GM18511 (cell line): ENCODE results near the gene CLPSL1.

Experiments
- ATAC-seq: cut with Tn5 transposase; IDR thresholded peaks from one replicate; pipeline ENCODE4 v1.9.1; 2021; ENCODE audit warnings: mild to moderate bottlenecking, moderate library complexity; ENCODE audit not compliant: unreplicated experiment

The CLPSL1 gene

DNA sequence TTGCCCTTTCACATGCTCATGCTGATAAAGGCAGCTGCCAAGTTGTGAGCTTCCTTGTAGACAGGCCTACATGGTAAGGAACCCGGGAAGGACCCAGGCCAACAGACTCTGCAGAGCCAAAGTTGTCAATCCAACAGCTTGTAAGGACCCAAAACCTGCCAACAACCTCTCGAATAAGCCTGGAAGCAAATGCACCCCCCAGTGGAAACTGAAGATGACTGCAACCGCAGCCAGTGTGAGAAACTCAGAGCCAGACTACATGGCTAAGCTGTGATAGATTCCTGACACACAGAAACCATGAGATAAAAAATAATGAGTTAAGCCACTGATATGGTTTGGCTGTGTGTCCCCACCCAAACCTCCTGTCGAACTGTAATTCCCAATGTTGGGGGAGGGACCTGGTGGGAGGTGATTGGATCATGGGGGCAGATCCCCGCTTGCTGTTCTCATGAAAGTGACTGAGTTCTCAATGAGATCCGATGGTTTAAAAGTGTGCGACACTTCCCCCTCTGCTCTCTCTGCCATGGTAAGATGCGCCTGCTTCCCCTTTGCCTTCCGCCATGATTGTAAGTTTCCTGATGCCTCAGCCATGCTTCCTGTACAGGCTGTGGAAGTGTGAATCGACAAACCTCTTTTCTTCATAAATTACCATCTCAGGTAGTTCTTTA is 23.2 kb upstream of the CLPSL1 start:
- no peak for ATAC-seq

DNA sequence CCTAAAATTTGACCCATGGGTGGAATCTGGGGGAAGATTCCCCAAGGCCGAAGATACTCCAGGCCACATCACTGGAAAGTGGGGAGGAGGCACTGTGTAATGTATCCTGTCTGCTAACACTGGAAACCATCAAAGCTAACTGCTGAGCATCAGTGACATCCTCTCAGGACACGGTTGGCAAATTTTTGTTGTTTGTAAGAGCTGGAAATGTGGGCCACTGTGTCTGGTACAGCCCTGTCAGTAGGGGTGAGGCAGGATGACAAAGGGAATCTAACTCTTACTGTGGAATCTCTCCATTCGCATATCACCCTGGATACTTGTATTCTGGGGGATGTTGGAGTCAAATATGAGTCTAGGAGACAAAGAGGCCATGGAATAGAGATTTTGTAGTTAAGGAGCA is 21.4 kb upstream of the CLPSL1 start:
- no peak for ATAC-seq

DNA sequence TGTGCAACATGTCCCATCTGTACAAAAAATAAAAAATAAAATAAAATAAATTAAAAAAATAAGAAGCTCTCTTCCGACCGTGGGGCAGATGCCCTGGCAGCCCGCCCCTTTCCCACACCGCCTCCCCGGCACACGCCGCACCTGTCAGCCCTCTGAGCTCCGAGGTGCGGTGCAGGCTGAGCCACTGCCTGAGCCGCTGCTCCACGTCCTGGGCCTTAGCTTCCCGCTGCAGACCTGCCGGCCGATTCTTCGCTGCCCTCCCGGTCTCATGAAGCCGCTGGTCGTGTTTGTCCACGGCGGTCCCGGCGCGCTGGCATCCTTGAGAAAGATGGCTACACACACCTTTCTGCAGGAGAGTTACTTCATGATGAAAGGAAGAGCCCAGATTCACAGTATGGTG is 15.1 kb upstream of the CLPSL1 start:
- ATAC-seq: no peak

DNA sequence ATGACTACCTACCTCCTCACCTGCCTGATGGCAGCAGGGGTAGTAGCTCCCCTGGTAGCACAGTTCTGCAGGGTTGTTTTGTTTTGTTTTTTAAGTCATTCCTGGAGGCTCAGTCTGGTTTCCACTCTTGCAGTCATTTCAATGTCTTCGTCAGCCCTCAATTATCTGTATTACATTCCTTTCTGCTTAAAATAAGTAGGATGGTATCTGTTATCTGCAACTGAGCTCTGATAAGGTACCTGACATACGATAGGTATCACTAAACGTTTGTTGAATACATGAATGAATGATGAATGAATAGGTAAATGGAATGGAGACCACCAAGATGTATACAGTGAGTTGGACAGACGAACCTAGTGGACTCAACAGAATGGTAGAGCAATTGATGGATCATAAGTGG is 11.6 kb upstream of the CLPSL1 start:
- ATAC-seq: no peak

DNA sequence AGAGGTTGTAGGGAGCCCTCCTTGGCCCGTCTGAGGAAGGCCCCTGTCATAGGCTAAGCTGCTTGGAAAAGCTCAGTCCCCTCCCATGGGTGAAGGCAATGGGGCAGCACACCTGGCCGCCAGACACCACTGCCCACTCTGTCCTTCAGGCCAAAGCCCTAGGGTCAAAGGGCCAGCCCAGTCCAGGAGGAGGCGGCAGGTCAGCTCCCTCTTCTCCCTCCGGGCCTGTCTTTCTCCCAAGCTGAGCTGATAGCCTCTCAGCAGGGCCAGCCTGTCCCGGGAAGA is 9.5 kb upstream of the CLPSL1 start:
- no peak for ATAC-seq

DNA sequence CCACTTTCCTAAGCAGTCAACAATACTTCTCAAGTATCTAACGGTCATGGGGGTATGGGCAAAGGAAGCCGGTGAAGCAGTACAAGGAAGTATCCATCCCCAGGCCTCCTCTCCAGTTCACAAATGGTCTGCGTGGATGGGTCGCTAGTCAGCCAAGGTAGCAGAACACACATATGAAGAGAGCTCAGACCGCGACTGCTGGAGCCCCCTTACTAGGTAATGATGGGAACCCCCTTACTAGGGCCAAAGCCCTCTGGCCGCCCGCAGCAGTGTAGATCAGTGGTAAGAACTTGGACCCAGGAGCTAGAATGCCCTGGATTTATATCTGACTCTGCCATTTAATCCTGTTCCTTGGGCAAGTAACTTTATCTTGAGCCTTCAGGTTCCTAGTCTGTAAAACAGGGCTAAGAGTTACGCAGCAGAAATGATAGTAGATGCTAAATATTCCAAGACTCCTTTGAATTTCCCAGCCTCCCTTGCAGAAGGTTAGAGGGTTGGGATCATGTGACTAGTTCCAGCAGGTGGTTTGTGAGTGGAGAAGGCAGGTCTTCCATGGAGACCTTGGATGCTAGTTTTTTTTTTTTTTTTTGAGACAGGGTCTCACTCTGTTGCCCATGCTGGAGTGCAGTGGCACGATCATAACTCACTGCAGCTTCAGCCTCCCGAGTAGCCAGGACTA is 6.6 kb upstream of the CLPSL1 start:
- ATAC-seq: no peak

DNA sequence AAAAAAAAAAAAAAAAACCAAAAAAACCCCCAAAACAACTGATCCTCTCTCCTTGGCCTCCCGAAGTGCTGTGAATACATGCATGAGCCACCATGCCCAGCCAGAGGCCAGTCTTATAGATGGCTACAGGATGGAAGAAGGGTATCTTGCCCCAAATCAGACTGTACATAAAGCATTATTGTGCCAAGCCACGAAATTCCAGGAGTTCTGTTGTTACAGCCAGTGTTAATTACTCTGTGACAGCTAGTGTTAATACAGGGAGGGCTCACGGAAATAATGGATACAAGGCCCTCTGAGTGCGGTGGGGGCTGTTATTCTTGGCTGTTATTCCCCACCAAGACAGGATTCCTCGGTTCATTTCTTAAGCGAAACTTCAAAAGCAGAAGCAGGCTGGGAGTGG is 5.8 kb upstream of the CLPSL1 start:
- ATAC-seq: no peak

DNA sequence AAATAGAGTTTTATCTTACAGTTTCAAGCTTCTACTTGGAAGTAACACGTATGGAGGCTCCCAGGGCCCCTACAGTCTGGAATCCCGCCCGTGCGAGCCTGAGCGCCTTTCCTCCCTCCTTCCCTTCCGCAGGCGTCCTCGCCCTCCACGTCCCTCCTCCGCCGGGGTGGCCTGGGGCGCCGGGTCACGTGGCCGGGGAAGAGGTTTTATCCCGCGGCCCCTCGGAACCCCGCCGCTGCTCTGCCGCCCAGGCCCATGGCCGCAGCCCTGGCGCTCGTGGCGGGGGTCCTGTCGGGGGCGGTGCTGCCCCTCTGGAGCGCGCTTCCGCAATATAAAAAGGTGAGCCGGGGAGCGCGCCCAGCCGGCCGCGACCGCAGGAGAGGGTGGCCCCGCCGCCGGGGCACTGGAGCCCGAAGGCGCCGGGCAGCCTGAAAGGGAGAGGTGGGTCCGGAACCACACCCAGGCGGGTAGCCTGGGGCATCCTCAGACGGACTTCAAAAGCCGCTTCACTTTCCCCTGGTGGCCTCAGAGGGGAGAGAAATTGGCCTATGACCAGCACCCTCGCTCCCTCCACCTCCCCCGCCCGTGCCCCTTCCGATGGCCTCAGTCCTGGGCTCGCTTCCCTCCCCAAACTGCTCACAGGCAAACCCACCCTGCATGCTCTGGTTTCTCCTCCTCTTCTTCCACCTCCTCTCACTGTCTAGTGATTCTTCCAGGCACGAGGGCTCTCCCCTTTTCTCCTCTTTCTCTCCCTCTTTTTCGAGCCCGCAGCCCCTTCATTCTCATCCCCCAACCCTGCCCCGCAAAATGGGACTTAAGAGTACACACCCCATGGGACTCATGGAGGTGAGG is 4.2 kb upstream of the CLPSL1 start, which contains the start of gene CLPSL2:
Gene CLPSL2, plus strand, starts transcription at position 235 of the 852 bp plus-strand sequence. Its CDS starts 21 bp downstream, at position 256.
- ATAC-seq: no peak

DNA sequence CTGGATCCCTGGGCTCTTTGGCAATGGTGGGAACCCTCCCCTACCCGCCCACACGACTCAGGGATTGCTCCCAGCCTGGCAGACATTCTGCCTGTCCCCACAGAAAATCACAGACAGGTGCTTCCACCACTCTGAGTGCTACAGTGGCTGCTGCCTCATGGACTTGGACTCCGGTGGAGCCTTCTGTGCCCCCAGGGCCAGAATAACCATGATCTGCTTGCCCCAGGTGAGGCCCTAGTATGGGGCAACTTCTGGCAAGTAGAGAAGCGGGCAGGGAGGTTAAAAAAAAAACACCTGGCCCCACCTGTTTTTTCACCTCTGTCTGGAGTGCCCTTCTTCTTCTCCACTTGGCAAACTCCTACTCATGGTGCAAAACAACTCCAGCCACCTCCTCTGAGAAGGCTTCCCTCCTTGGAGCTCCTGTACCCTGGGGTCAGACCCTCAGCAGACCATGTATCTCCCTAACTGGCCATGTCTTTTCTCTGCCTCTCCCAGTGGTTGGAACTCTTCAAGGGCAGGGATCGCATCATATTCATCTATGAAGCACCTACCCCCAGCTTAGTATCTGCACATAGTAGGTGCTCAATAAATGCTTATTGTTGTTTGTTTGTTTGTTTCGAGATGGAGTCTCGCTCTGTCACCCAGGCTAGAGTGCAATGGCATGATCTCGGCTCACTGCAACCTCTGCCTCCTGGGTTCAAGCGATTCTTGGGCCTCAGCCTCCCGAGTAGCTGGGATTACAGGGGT is 3.3 kb upstream of the CLPSL1 start:
- no peak for ATAC-seq

DNA sequence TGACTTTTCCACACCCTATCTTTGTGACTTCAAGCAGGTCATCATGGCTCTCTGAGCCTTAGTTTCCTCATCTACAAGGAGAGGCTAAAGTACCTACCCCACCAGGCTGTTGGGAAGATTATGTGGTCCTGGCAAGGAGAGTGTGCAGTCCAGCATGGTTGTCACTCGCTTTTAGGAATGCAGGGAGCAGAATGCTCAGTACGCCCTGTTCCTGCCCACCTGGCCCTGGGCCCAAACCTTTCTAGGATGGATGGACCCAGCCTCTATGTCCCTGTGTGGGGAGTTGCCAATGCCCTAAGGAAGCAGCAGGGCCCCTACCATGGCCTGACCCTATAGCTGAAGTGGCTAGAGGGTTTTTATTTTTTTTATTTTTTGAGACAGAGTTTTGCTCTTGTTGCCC is 2.4 kb upstream of the CLPSL1 start:
- ATAC-seq: no peak

DNA sequence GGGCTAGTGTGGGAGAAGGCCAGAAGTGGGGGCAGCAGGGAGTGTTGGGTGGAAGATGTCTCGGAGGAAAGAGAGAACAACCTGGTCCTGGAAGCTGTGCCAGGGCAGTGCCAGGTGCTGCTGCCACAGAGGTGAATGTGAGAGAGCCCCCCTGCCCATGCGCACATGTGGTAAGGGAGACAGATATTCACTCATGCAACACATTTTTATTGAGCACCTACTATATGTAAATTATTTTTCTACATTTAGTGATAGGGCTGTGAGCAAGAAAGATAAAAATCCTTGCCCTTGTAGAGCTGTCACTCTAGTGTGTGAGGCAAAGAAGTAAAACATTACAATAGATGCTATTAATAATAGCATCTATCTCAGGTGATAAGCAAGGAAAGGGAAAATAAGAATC is 471 bp downstream of the CLPSL1 start:
- no peak for ATAC-seq

DNA sequence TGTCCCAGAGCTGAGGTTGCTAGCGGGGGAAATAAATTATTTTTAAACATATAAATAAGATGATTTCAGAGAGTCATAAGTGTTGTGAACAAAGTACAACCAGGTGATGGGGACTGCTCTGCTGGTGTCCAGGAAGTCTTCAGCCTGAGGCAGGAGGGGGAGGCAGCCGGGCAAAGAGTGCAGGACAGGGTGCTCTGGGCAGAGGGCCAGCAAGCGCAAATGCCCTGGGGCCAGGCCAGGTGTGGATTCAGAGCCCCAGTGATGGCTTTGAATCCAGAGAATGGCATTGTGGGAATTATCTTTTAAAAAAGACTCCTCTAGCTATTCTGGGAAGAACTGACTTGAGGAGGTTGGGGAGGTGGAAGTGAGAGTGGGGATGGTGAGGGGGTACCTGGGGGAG is 1.6 kb downstream of the CLPSL1 start:
- no peak for ATAC-seq

DNA sequence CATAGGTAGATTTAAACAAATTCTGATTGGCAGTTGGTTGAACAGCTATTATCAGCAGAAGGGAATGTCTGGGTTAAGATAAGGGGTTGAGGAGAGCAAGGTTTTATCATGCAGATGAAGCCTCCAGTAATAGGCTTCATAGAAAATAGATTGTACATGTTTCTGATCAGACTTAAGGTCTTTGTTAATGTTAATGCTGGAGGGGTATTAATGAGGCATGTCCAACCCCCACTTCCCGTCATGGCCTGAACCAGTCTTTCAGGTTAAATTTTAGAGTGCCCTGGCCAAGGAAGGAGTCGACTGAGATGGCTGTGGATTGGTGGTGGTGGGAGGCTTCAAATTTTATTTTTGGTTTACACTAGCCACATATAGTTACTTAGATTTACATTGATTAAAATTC is 3.4 kb downstream of the CLPSL1 start:
- ATAC-seq: no peak

DNA sequence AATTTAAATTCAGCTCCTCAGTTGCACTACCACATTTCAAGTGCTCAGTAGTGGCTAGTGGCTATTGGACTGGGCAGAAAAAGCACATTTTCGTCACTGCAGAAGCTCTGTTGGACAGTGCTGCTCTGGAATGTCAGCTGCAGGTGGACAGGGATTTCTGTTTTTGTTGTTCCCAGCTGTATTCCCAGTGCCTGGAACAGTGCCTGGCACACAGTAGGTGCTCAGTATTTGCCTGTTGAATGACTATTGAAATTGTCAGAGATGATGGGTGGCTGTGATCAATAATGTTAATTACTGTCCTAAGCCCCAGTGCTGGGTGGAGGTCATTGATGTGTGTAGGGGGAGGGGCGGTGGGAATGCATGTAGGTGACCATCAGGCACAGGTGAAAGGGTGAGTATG is 5.5 kb downstream of the CLPSL1 start:
- no peak for ATAC-seq

DNA sequence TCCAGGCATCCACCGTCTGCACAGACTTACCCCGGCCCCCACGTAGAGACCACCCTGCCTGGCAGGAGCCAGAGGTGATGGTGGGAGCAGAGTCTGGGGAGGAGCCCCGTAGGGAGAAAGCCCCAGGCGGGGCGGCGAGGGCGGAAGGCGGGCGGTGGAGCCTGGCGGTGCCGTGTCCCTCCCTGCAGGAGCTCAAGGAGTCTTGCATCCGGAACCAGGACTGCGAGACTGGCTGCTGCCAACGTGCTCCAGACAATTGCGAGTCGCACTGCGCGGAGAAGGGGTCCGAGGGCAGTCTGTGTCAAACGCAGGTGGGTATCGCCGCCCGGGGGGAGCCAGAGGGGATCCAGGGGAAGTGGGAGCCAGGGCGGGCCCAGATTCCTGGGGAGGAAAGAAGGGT is 6.0 kb downstream of the CLPSL1 start:
- ATAC-seq: no peak

DNA sequence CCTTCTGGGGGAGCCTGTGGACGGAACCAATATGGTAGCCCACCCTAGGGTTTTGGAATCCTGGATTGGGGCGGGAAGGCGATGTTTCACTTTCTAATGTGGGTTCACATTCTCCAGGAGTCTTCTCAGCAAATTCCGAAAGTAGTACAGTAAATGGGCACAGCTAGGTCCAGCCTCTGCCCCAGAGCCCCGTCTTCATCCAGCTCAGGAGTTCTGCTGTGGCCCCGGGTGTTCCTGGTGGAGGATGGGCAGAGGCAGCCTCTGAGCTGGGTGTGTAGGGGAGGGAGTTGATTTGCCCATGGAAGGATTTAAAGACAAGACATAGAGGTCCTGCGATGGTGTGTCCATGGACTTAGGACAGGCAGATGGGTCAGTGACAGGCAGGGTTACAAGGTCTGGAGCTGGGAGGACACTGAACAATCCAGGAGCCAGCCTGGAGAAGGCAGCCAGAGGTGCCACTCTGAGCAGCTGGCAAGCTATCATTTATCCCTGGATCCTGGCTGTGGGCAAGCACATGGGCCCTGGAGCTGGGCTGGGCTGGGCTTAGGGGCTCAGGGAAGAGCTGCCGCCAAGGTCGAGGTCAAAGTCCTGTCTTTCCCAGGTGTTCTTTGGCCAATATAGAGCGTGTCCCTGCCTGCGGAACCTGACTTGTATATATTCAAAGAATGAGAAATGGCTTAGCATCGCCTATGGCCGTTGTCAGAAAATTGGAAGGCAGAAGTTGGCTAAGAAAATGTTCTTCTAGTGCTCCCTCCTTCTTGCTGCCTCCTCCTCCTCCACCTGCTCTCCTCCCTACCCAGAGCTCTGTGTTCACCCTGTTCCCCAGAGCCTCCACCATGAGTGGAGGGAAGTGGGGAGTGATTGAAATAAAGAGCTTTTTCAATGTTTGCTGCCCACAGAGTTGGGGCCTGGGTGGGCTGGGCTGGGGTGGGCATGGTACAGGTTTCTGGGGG is 6.7 kb downstream of the CLPSL1 start:
- no peak for ATAC-seq

DNA sequence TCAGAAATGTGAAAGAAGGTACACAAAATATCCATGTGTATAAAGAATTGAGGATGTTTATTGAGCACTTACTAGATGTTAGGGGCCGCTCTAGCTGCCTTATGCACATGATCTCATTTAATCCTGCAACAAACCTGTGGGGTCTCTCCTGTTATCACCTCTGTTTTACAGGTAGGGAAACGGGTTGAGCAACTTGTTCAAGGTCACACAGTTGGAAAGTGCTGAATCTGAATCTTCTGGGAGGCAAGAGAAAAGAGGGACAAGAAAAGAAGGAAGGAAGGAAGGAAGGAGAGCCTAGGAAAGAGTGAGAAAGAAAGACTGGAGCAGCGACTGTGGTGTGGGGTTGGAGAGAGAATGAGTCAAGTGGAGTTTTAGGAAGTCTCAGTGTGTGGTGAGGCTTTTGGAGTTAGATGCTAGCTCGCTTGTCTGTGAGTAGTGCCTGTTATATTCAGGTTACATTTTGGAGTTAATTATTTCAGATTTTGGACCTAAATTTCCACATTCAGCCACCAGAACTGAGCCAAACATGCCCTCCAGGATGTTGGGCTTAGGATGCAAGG is 7.7 kb downstream of the CLPSL1 start:
- no peak for ATAC-seq

DNA sequence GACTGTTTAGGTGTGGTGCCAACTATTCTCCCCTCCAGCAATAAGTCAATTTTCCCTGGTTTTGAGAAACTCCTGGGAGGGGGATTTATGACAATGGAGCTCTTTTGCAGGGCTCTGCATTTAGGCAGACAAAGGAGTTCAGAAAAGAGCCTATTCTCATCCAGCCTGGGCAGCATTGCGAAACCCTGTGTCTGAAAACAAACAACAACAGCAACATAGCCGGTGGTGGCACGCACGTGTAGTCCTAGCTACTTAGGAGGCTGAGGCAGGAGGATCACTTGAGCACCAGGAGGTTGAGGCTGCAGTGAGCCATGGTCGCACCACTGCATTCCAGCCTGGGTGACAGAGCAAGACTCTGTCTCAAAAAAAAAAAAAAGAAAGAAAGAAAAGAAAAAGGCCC is 9.9 kb downstream of the CLPSL1 start:
- ATAC-seq: no peak

DNA sequence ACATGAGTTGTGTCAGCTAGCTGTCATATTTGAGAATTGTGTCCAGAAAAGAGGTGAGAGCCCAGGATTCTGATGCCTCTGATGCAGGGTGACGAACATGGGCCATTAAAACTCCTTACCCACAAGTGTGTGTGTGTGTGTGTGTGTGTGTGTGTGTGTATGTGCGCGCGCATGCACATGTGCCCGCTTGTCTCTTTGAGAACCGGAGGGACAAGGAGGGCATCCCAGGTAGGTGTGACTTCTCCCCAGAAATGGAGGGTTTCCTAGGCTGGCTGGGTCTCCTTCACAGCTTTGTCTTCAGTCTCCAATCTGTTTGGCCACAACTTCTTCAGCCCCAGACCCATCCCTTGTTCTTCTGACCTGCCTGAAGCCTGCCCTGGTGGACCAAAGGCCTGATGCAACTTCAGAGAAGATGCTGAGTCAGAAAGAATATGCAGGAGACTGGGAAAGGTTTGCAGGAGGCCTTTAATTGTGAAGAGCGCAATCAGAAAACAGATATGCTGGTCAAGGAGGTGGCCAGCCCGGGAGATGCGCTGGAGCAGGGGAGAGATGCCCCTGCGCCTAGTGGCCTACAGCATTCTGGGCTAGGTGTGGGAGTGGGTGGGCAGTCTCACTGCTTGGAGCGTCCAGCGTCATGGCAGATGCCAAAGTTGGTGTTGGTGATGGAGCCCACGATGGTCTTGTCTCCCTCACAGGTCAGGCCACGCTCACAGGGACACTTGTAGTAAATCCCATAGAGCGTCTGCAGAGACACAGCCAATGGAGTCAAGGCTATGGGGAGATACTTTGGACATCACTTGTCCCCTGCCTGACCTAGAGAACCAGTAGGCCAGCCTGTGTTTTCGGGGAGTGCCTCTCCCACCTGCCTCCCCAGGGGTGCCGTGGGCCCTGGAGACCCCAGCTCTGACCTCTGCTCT is 14.0 kb downstream of the CLPSL1 start:
- ATAC-seq: no peak
